NT2/D1 (cell line): Measurements from ENCODE around the gene LLGL2.

Experiments used
- SUZ12 ChIP-seq: IDR thresholded peaks from 2 replicates; pipeline ENCODE4 v1.6.1; 2011; ENCODE audit not compliant: insufficient read length, insufficient read depth; ENCODE audit errors: extremely low read depth
- ZNF274 ChIP-seq: IDR thresholded peaks from 2 replicates; pipeline ENCODE4 v1.6.1; 2011; ENCODE audit warnings: mild to moderate bottlenecking, low read depth, low read length

- TF ChIP-seq SUZ12 (no peak), ZNF274 (no peak)
Measured at GRCh38 chr17:75588596-75589011, 63.1 kb downstream of the LLGL2 start.
